ENCODE results near the gene ADARB1. TPM values are rescaled to one million over a fixed set of nuclear protein-coding genes. Genes with fewer than 3 reads are reported as not detected.

ADARB1 gene
- total and polyA plus RNA-seq, 12 donors, result 7.2 to 21.6 (median 16.1) TPM

GRCh38 chr21:45094412-45094811 is 20.0 kb downstream of the ADARB1 start:
- Histone ChIP-seq H3K27me3 (no peaks in the 10 kb centered on the region), H3K9me3 (replicated peaks in 1 of 3) (no peaks in the 10 kb centered on the region), H3K4me1 (replicated peaks in 1 of 2) (peaks cover 8 to 26% of the 10 kb centered on the region in 2 donors), H3K4me3 (no peak overlapping the region), H3K36me3 (replicated peaks in 1 of 2) (no peaks in the 10 kb centered on the region), H3K27ac (no peak overlapping the region)
- intact Hi-C loops (cut with DNase I), result no loop called here
- 49 to 78% (median 72%) methylated on average over 6 to 7 of the region's 7 CpGs for WGBS, 4 donors
- DNase-seq, result peak in 3 of 7 donors; percentile 18 to 69 (median 31)
- TF ChIP-seq, protein P1, sequence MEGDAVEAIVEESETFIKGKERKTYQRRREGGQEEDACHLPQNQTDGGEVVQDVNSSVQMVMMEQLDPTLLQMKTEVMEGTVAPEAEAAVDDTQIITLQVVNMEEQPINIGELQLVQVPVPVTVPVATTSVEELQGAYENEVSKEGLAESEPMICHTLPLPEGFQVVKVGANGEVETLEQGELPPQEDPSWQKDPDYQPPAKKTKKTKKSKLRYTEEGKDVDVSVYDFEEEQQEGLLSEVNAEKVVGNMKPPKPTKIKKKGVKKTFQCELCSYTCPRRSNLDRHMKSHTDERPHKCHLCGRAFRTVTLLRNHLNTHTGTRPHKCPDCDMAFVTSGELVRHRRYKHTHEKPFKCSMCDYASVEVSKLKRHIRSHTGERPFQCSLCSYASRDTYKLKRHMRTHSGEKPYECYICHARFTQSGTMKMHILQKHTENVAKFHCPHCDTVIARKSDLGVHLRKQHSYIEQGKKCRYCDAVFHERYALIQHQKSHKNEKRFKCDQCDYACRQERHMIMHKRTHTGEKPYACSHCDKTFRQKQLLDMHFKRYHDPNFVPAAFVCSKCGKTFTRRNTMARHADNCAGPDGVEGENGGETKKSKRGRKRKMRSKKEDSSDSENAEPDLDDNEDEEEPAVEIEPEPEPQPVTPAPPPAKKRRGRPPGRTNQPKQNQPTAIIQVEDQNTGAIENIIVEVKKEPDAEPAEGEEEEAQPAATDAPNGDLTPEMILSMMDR (IDR thresholded peaks at IDR 0.05), result no peak
- TF ChIP-seq POLR2A (IDR thresholded peaks at IDR 0.05), result no peak

DNA sequence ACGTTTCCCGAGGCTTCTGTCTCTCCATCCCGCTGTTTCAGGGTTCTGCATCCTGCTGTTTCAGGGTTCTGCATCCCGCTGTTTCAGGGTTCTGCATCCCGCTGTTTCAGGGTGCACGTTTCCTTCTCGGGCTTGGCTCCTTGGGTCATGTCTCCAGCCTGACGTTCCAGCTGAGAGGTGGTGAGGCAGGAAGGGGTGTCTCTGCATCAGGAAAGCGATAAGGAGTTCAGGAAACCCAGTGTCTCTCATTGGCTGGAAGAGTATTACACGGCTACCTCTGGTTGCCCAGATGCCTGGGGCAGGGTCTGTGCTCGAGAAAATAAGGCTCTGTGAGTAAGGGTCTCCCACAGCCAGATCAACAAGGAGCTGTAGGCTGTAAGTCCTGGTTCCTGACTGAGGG is 21.1 kb downstream of the ADARB1 start:
- Histone ChIP-seq H3K4me1 (replicated peaks in 1 of 2) (peaks cover 8 to 26% of the 10 kb centered on the region in 2 donors), H3K4me3 (no peak overlapping the region), H3K27me3 (no peaks in the 10 kb centered on the region), H3K9me3 (replicated peaks in 1 of 3) (no peaks in the 10 kb centered on the region), H3K36me3 (replicated peaks in 1 of 2) (no peaks in the 10 kb centered on the region), H3K27ac (peak overlapping the region in 1 of 5 donors; percentile 6)
- TF ChIP-seq, protein P1 (IDR thresholded peaks at IDR 0.05), result no peak
- intact Hi-C loops (cut with DNase I), result no loop called here
- DNase-seq, result no peak
- WGBS, 4 donors, result 77 to 89% (median 84%) methylated on average over 11 of the region's 11 CpGs

DNA sequence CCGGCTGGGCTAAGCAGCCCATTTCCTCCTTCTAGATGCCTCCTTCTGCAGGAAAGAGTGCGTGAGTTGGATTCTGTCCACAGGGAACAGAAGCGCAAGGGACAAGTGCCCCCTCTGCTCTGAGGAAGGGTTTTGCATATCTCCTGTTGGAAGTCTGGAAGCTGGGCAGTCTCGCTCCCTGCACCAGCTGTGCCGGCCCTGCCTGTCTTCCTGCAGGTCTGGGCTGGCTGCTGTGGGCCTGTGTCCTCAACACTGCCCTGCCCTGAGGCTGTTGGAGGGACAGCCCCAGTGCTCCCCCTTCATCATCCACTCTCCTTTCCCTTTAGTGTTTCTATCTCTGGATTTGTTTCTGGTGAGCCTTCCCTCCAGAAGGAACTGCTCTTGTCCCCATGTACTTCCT is 21.8 kb downstream of the ADARB1 start:
- H3K9me3 ChIP-seq (replicated peaks in 1 of 3), result no peaks in the 10 kb centered on the region
- H3K36me3 ChIP-seq (replicated peaks in 1 of 2), result no peaks in the 10 kb centered on the region
- intact Hi-C loops (cut with DNase I), result no loop called here
- no peaks in the 10 kb centered on the region for H3K27me3 ChIP-seq
- no peak overlapping the region for H3K4me3 ChIP-seq
- peaks cover 8 to 26% of the 10 kb centered on the region in 2 donors for H3K4me1 ChIP-seq (replicated peaks in 1 of 2)
- no peak for DNase-seq
- TF ChIP-seq, protein P1 (IDR thresholded peaks at IDR 0.05), result no peak
- TF ChIP-seq POLR2A (IDR thresholded peaks at IDR 0.05), result no peak
- H3K27ac ChIP-seq, result peak overlapping the region in 1 of 5 donors; percentile 6
- WGBS, 4 donors, result 76 to 90% (median 83%) methylated on average over 2 to 5 of the region's 5 CpGs

DNA sequence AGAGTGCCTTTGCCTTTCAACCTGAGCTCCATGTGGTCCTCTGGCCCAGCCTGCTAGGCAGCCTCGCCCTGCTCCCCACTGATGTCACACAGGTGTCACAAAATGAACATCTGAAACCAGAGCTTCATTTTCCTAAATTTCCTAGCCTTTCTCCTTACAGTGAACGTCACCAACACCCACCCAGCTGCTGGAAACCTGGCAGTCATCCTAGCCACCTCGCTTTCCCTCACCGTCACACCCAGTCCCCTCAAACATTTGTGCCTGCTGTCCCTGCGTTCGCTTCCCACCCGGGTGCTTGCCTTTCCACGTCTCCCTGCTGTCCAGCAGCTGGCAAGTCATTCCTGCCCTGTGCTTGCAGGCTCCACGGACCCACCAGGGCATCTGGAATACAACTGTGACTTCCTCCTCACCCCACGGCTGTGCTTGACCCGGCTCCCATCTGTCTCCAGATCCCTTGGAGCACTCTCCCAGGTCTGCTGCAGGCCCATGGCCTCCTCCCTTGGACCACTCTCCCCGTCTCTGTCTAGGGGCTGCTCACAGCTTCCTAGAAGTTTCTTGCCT is 23.5 kb downstream of the ADARB1 start:
- Histone ChIP-seq H3K4me1 (replicated peaks in 1 of 2) (peaks cover 14 to 27% of the 10 kb centered on the region in 2 donors), H3K9me3 (replicated peaks in 1 of 3) (no peaks in the 10 kb centered on the region), H3K4me3 (no peak overlapping the region), H3K27me3 (no peaks in the 10 kb centered on the region), H3K36me3 (replicated peaks in 1 of 2) (no peaks in the 10 kb centered on the region), H3K27ac (no peak overlapping the region)
- intact Hi-C loops (cut with DNase I), result no loop called here
- no peak for DNase-seq
- TF ChIP-seq, protein P1 (IDR thresholded peaks at IDR 0.05), result no peak
- TF ChIP-seq POLR2A (IDR thresholded peaks at IDR 0.05), result no peak
- WGBS, 4 donors, result 85 to 94% (median 90%) methylated on average over 12 of the region's 12 CpGs
